NCI-H510A (cell line): ENCODE data around the gene PPOX.
A peak's percentile ranks its signal among the peaks of the same experiment; 100 is the strongest.

ENCODE experiments used
- DNase-seq: peaks from one replicate; lab custom pipeline; 2025; lab: John Stamatoyannopoulos, UW

PPOX gene

DNA sequence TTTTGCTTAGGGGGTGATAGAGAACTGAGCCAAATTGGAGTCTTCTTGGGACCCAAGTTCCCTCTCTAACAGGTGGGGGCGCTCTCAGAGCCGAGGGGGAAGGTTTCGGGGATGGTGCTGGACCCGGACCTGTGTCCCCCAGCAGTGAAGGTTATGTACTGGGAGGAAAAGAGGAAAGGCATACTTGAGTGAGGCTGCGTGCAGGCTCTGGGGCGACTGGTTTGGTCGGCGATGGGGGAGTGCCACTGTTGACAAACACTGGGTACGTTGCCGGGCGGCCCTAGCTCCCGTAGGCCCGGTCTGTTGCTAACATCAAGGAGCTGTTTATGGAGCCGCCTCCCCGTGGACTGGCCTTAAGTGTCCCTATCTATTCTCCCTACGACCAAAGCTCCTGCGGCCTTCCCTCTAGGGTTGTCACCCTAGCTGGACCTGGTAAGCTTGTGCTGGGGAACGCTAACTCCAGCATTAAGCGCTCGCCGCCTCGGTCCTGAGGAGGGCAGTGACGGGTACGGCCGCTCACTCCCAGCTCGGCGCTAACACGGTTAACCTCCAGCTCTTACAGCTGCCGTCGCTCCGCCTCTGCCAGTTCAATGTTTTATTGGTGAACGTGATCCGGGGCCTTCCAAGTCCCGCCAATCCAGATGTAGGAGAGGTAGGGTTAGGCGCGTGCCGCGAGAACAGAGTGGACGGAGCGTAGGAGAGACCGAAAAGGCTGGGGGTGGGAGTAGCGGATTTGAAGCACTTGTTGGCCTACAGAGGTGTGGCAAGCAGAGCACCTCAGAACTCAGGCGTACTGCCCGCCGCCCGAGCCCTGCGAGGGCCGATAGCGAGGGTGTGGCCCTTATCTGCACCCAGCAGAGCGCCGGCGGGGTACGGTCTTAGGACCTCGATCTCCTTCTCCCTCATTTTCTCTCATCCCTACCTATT is at the start of gene PPOX:
Gene PPOX, plus strand, starts transcription at position 685 of the 927 bp plus-strand sequence. CDS start 422 bp downstream, outside the sequence.
- DNase-seq: peak; percentile 97

DNA sequence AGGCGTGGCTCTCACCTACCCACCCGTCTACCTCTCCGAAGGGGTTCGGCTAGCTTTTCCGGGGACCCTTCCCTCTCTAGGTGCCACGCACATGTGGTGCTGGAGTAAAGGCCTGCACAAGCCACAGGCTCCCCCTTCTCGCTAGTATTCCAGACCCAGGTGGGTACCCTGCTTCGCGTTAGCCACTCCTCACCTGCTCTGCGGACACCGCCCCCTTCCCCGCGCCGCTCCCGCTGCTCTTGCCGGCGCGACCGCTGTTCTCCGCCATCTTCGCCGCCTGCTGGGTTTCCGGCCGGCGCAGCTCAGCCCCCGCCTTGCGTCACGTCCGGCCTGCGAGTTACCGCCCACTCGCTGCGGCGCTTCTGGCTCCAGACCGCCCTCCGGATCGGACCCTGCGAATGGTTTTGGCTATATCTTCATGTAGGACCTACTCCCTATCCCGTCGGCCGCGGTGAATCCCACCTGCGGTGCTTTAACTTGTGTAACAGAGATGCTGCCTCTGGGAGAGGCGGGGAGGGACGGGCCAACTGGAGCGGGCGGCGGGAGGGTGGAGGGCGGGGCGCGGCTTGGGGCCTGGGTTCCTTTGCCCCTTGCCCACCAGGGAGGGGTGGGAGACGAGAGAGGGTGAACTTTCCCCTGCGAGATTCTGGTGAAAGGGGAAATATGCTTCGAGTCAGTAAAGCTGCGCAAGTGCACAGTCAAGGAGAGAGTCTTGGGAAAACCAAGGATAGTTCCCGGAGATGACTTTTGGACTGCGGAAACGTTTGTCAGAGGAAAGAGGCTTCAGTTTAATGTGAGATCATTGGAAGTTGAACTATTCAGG is 48.3 kb upstream of the PPOX start, which contains the start of the genes NIT1 and PFDN2:
Gene NIT1, plus strand, starts transcription at position 347 of the 823 bp plus-strand sequence. Its CDS starts 72 bp downstream, at position 419.
Gene PFDN2, minus strand, starts transcription at position 279 of the 823 bp plus-strand sequence. Its CDS starts 11 bp downstream, at position 268.
- peak; percentile 74 for DNase-seq

DNA sequence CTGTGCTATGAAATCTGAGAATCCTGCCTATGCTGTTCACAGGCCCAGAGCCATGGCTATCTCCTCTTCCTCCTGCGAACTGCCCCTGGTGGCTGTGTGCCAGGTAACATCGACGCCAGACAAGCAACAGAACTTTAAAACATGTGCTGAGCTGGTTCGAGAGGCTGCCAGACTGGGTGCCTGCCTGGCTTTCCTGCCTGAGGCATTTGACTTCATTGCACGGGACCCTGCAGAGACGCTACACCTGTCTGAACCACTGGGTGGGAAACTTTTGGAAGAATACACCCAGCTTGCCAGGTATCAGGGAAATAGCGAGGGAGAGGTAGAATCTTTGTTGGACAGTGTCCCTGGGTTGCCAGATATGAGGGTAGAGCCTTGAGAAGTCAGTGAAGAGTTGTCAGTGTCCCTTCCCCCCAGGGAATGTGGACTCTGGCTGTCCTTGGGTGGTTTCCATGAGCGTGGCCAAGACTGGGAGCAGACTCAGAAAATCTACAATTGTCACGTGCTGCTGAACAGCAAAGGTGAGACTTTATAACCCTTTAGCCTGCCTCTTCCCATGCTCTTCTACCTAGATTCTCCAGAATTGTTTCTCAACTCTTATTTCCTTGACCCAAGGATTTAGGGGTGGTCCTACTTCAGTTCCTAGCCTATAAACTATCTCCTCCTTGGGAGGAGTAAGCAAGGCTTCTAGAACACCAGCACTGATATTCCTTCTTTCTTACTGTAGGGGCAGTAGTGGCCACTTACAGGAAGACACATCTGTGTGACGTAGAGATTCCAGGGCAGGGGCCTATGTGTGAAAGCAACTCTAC is 46.9 kb upstream of the PPOX start:
- DNase-seq: no peak

DNA sequence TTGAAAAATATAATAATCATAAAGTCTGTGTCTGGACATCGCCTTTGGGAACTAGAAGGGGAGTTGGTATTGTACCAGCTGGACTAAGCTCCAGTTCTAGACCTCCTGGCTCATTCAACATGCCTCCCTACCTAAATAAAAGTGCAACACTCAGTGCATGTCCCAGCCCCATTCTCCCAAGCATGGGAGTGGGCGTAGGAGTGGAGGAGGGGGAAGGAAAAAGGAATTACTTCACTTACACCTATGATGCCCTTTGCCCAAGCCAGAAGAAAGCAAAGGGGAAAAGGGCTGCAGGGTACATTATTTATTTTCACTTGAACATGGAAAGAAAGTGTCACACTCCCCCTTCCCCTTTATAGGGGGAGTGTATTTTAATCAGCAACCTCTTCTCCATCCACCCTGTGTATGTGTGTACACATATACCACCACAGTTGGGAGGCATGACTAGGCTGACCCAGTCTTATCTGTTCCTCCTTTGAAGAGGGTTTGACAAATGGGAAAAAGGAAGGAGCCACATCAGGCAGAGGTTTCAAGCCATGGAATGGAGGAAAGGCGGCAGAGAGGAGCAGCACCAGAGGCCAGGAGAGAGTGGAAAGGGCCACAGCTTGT is 45.1 kb upstream of the PPOX start:
- DNase-seq: no peak

DNA sequence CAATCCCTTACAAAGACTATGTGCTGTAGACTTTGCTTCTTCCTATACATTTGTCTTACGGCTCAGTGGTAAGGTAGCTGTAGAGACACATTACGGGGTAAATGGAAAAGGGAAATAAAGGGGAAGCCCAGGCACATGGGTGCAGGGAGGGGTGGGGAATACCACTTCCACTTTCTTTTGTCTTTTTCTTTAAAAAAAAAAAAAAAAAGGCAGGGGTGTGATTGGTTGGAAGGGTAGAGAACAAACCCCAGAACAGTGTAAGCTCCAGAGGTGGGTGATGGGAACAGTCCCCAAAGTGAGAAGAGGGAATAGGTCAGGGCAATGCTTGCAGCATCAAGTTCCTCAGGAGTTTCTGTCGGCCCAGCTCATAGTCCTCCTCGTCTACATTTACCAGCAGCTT is 44.4 kb upstream of the PPOX start:
- DNase-seq: no peak

DNA sequence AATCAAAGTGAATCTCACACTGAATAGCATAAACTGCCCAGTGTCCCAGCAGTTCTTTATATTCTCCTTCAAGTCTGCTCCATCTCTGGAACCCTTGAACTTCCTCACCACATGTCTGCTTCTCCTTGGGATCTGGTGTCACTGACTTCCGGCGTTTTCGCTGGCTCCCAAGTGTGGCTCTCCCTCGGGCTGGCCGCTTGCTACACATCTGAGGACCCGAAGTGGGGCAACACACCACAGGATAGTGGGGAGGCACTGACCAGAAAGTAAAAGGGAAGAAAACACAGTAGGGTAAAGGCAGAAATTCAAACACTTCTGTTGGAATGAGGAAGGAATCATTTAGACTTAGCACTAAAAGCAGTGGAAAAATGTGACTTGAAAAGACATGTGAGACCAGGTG is 43.3 kb upstream of the PPOX start:
- DNase-seq: no peak

DNA sequence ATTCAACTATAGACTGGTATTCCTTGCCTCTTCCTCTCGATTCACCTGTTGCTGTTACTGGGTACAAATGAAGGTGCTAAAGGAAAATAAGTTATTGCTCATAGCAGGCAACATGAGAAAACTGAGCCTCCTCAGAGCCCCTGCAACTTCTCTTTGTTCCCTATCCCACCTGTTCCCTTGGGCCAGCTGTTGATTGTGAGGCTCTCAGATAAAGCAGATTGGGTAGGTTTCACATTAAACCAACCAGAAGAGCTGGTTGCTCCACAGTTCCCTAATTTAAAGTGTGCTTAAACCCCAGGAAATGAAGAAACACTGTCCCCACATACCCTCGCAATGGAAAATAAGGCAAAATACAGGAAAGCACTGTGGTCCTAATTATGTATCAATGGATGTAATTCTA is 38.6 kb upstream of the PPOX start:
- no peak for DNase-seq

DNA sequence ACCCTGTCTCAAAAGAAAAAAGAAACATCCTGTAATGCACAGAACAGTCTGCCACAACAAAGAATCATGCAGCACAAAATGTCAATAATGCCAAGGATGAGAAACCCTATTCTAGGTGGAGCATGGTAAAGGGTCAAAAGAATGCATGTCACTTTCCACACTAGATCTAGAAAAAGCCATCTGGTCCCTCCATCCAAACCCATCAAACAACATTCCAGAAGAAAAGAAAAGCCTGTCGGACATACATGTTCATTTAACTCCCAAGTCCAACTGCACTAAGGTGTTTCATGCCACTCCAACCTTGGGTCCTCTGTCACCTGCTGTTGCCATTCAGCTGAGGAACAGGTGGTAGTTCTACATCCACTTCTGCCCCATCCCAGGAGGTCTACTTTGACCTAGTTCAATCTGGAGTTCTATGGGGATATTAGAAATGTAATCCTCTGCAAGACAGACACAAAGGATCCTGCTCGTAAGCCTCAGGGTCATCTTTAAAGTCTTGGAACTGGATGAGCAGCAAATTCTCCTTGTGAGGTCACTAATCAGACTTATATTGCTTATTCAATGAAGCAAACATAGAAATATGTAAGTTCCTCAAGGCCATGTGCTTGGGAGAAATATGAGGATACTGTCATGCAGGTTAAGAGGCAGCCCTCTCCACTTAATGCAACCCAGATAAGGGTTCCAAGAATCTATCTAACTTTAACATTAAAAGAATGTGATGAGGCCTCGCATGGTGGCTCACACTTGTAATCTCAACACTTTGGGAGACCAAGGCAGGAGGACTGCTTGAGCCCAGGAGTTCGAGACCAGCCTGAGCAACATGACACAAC is 37.4 kb upstream of the PPOX start:
- DNase-seq: no peak

DNA sequence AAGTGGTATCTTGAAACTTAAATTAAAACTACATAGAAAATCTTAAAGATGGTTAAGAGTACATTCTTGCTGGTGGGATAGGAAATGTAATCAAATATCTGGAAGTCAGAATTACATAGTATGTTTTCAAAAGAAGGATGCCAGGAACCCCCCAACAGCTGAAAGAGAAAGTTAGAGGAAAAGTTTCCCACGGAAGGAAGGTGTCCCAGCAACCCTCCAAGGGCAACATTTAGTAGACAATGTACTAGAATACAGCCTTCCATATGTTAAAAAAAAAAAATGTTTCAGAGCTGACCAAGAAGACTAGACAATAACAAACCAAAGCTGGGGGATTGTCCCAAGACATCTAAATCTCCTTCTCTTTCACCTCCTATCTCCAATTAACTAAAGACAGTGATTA is 36.0 kb upstream of the PPOX start:
- no peak for DNase-seq

DNA sequence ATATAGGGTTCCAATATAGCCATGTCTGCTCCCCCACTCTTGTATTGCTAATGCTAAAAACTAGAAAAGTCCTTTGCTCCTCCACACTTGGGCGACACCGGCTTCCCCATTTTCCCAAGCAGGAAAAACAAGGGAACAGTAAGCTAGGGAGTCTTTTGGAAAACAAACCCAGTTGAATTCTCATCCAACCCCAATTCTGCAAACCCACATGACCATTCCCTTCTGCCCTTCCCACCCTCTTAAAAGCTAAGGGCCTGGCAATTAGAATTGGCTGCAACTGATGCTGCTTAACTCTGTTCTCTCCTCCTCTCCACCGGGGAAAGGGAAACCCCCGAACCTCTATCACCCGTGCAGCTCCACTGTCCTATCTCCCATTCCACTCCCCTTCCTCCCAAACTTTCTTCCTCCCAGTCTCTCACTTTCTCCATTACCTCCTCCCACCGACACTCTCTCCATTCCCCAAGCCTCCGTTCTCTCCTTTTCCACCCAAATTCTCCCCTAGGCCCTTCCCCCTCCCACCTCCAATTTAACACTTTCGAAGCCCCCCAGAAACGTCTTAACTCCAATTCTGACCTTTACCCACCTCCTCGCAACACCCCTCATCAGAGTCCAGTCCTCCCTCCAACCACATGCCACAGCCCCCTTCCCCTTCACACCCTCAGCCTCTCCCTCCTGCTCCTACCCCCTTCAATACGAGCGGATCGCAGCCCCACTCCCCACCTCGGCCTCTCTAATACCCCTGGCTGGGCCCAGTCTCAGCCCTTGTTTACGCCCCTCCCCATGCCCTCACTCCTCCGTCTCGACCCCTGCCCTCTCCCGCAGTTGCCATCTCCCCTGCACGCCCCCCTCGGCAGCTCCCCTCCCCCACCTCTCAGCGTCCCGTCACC is 34.5 kb upstream of the PPOX start:
- no peak for DNase-seq

DNA sequence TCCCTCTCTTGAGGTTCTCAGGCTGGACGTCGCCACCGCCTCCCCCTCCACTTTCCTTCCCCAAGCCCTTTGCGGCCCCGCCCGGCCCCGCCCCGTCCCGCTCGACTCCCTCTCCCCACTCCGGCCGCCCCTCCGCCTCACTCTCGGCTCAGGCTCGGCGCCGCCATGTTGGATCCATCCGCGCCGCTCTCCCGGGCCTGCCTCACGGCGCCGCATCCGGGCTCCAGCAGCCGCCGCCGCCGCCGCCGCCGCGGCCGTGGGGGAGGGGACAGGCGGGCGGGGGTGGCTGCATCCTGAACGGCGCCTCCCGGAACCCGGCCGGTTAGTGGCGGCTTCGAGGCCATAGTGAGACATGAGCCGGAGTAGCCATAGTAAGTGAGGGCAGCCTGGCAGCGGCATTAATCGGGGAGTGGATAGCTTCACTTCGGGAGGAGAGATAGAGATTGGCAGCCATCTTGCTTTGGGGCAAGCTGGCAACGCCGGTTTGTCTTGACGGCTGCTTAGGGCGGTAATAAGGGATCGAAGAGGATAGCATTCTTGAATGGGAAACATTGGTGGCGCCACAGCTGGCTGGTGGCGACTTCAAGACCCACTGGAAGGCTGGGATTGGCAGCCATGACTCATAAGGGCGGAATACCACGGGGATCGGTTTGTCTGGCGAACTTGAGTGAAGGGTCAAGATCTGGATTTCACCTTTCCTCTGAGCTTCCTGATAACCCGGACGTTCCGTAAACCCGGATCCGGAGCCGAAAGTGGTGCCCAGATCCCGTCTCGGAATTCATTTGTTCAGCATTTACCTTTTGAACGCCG is 33.6 kb upstream of the PPOX start, which contains the start of gene DEDD:
Gene DEDD, minus strand, starts transcription at position 258 of the 810 bp plus-strand sequence. CDS start 8,205 bp downstream, outside the sequence.
- peak; percentile 97 for DNase-seq

DNA sequence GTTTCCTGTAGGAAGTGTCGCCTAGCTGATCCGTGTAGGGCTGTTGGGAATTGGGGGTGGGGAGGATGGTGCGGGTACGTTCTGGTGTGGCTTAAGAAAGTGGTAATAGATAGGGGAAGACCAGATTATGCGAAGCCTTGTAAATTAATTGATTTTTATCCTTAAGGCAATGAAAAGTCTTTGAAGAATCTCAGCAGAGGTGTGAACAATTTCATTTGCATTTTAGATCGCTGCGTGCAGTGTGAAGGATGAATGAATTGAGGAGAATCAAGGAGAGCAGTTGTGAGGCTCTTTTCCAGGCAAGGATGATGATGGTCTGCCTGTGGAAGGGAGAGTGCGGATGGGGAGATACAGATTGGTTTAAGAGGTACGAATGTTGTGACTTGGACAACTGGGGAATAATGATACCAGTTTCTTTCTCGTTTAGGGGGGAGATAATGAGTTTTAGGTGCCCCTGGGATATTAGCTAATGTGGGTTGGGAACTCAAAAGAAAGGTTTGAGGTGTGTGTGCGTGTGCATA is 32.9 kb upstream of the PPOX start:
- DNase-seq: no peak

DNA sequence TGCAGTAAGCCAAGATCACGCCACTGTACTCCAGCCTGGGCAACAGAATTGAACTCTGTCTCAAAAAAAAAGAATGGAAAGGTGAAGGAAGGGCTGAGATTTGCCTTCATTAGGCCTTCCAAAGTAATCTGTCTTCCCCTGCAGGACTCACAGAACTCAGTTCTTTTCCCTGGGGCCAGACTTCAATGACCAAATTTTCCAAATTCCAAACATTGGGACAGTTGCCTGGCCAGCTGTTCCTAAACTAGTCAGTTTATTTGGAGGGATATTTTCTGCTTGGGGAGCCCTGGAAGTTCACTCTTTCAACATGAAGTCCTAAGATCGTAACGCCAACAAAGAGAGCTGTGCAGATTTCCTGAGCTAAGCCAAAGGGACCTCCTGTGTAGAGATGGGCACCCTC is 28.3 kb upstream of the PPOX start:
- DNase-seq: no peak

DNA sequence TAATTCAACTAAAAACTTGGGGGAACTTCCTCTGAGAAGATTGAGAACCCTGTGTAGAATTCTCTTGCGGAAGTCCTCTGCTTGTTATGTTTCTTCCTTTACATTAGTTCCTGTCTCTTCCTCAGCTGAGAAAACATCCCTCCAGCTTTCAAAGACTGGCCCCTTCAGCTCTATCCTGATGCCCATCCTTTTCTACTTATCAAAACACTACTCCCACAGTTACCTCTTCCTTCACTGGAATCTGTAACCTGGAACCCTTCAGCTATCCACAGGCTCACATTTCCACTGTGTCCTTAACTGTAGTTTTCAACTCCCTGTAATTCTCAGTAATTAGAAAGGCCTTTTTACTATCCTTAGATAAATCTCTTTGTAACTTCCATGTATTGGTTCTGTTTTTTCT is 27.8 kb upstream of the PPOX start:
- DNase-seq: no peak

DNA sequence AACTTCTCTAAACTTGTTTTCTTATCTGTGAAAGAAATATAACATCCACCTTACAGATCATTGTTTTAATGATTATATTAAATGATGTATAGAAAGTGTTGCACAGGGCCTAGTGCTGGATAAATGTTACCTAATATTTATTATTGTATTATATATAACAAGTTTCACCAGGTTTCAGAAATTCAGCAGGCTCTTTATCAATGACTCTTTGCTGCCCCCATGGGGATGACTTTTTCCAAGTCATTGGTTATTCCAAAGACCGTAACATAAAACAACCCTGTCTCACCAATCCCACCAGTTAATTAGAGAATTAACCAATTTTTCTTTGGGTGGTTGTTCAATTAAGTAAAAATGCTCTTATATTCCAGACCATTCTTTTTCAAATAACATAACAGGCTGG is 26.5 kb upstream of the PPOX start:
- DNase-seq: no peak

DNA sequence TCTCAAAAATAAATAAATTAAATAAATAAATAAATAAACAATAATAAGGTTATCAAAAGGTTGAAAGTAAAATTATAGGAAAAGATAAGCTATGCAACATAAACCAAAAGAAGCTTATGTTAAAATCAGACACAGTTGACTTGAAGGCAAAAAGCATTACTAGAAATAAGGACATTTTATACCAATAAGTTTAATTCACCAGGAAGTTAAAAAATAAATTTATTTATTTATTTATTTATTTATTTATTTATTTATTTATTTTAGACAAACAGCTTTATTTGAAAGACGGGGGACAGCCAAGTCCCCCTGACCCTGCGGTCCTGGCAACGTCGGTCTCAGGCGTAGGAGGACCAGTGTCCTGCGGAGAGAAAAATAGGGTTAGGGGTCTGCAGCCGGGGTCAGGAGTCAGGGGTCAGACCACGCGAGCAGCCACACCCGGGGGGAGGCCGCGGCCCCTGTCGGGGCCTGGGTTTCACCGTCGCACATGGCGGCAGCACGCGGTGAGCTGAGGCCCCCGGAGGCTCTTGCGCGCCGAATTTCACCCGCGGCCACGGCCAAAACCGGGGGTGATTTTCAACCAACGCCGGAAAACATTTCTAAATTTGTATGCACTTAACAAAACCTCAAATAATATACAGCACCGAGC is 25.3 kb upstream of the PPOX start:
- DNase-seq: no peak

DNA sequence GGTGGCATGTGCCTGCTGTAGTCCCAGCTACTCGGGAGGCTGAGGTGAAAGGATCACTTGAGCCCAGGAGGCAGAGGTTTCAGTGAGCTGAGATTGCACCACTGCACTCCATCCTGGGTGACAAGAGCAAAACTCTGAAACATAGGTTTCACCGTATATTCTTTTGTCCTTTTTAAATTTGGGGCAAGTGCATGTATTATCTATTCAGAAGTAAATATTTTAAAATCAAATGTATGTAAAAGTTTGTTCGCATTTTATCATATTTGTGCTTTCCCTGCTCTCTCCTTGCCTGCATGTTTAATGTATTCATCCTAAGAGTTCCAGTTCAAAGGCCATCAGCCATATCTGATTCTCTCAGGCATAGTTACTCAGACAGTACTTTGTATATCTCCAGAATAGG is 20.4 kb upstream of the PPOX start:
- DNase-seq: no peak

DNA sequence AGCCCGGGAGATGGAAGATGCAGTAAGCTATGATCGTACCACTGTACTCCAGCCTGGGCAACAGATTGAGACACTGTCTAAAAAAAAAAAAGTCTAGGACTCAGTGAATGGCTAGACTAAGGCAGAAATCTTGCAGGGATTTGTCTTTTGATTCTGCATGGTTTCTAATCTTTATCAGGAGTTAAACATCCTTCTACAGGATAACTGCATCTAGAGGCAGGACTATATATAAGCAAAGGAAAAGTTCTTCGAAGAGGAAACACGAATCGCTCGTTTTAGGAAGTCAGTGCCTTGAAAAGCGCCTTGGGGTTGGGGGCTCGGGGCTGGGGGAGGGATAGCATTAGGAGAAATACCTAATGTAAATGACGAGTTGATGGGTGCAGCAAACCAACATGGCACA is 13.1 kb upstream of the PPOX start:
- no peak for DNase-seq
